Calu3 (cell line): Measurements from ENCODE around the gene ZNF506. TPM values are rescaled to one million over a fixed set of nuclear protein-coding genes. Genes with fewer than 3 reads are reported as not detected.
"Not testable (repeated sequence)": the region's sequence is repeated elsewhere in the genome, so short reads cannot be mapped to it uniquely, and the experiment has no call there.

Source experiments
- BruUV-seq: library from RNA; stranded (reverse); fragments of 400-500 nt; replicated peaks from 2 replicates; lab custom pipeline; 2021; lab: Mats Ljungman, UMichigan
- CTCF ChIA-PET: fragments of 300-600 bp; sonication (Branson Sonifier 250); formaldehyde crosslinking; loops from one replicate; lab custom pipeline; 2022; ENCODE audit warnings: antibody characterized with exemption; lab: Charles Lee
- DNase-seq: peaks from one replicate; pipeline ENCODE4 v3.0.0; 2022
- H3K27ac Mint-ChIP-seq: one replicate; pipeline ENCODE4 v1.8.0; 2022; ENCODE audit warnings: mixed read lengths; ENCODE audit not compliant: unreplicated experiment
- H3K27me3 Mint-ChIP-seq: one replicate; pipeline ENCODE4 v1.8.0; 2022; ENCODE audit warnings: mixed read lengths; ENCODE audit not compliant: unreplicated experiment
- H3K36me3 Mint-ChIP-seq: one replicate; pipeline ENCODE4 v1.8.0; 2022; ENCODE audit warnings: mild to moderate bottlenecking, moderate library complexity, mixed read lengths; ENCODE audit not compliant: insufficient read depth, unreplicated experiment
- H3K4me1 Mint-ChIP-seq: one replicate; pipeline ENCODE4 v1.8.0; 2022; ENCODE audit warnings: mild to moderate bottlenecking, low read depth, mixed read lengths; ENCODE audit not compliant: unreplicated experiment
- H3K4me3 Mint-ChIP-seq: one replicate; pipeline ENCODE4 v1.8.0; 2022; ENCODE audit warnings: mild to moderate bottlenecking, low read depth, moderate library complexity, mixed read lengths; ENCODE audit not compliant: unreplicated experiment
- H3K9me3 Mint-ChIP-seq: one replicate; pipeline ENCODE4 v1.8.0; 2022; ENCODE audit warnings: low read depth, mixed read lengths; ENCODE audit not compliant: unreplicated experiment
- CTCF ChIP-seq: fragments of 200-600 bp; IDR thresholded peaks from one replicate; pipeline ENCODE4 v1.8.0; 2022; ENCODE audit warnings: antibody characterized with exemption; ENCODE audit not compliant: unreplicated experiment
- intact Hi-C: fragments of 100-400 bp; cut with micrococcal nuclease; formaldehyde crosslinking; loops from one replicate; pipeline ENCODE4 v1.10.0; 2022; ENCODE audit not compliant: unreplicated experiment
- total RNA-seq: library from RNA; stranded (reverse); gene quantifications from 2 replicates; pipeline ENCODE4 v1.2.3, GENCODE V29; 2022

The ZNF506 gene
- total RNA-seq, 1 experiment from 2014 or later = 16.4 TPM

- intact Hi-C loops = loop anchor here (5.0 kb wide), 1 partner anchor 44 kb away; no protein-coding TSS in a partner anchor
- TF ChIP-seq CTCF = no peak
- BruUV-seq = no TSS peak
- Mint-ChIP-seq H3K36me3 (peaks cover 18% of the 10 kb centered on the region), H3K4me1 (no peaks in the 10 kb centered on the region), H3K27me3 (no peaks in the 10 kb centered on the region), H3K27ac (peak overlapping the region; percentile 85), H3K9me3 (no peaks in the 10 kb centered on the region), H3K4me3 (peak overlapping the region; percentile 85)
- DNase-seq = no peak
- CTCF ChIA-PET = no interaction called here
Observed at GRCh38 chr19:19820774-19821320, 703 bp downstream of the ZNF506 start.

DNA sequence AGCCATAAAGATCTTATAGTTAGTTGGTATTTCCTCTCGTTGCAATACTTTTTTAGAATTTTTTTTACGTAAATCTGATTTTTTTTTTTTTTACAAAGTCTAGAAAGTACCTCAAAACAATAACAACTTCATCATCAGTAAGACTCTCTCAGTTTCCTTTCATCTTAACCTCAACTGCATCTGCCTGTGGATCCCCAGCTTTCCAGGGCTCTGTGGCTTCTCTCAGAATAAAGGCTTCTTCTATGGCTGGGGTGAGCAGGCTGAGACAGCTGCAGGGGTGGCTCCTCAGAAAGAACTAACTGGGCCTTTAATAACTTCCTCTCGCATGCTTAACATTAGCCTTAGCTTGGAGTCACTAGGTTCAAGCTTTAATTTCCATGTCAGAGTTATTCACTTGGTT, 4.2 kb downstream of the ZNF506 start:
- DNase-seq = no peak
- Mint-ChIP-seq H3K27me3 (no peaks in the 10 kb centered on the region), H3K4me1 (no peaks in the 10 kb centered on the region), H3K27ac (no peak overlapping the region), H3K36me3 (peaks cover 14% of the 10 kb centered on the region), H3K9me3 (peaks cover 2% of the 10 kb centered on the region), H3K4me3 (no peak overlapping the region)
- CTCF ChIA-PET = no interaction called here
- no TSS peak for BruUV-seq
- intact Hi-C loops = no loop called here
- TF ChIP-seq CTCF = no peak

DNA sequence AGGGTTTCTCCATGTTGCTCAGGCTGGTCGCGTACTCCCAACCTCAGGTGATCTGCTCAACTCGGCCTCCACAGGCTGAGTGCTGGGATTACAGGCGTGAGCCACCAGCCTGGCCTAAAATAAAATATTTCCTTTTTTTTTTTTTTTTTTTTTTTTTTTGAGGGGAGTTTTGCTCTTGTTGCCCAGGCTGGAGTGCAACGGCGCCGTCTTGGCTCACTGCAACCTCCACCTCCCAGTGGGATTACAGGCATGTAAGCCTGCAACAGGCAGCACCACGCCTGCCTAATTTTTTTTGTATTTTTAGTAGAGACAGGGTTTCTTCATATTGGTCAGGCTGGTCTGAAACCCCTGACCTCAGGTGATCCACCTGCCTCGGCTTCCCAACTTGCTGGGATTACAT, 4.9 kb downstream of the ZNF506 start:
- DNase-seq = no peak
- no peak for TF ChIP-seq CTCF
- Mint-ChIP-seq H3K27ac (no peak overlapping the region), H3K4me3 (no peak overlapping the region), H3K36me3 (peaks cover 11% of the 10 kb centered on the region), H3K9me3 (peaks cover 2% of the 10 kb centered on the region), H3K4me1 (no peaks in the 10 kb centered on the region), H3K27me3 (no peaks in the 10 kb centered on the region)
- intact Hi-C loops = no loop called here
- CTCF ChIA-PET = no interaction called here
- no TSS peak for BruUV-seq

DNA sequence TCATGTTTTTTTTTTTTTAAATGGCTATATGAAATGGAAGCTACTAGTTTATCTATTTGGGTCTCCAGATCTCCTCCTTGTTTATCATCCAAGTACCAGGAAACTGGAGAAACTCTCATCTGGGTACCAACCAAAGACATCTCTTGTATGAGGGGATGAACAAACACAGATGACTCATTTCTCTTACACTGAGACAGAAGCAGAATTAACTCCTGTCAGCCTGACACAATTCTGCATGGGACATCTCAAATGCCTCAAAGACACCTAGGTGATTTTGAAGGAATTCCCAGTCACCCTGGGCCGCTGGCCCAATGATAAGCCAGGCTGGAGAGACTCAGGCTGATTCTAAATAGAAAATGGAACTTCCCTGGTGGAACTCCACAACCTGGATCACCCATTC, 9.6 kb downstream of the ZNF506 start:
- H3K27me3 Mint-ChIP-seq, H3K36me3 Mint-ChIP-seq, H3K4me1 Mint-ChIP-seq, intact Hi-C loops, H3K27ac Mint-ChIP-seq, H3K4me3 Mint-ChIP-seq, DNase-seq, BruUV-seq, H3K9me3 Mint-ChIP-seq, CTCF ChIA-PET: not testable (repeated sequence)

- no peak overlapping the region for H3K4me3 Mint-ChIP-seq
- DNase-seq = no peak
- H3K36me3 Mint-ChIP-seq = no peaks in the 10 kb centered on the region
- CTCF ChIA-PET = no interaction called here
- TF ChIP-seq CTCF = no peak
- H3K9me3 Mint-ChIP-seq = no peaks in the 10 kb centered on the region
- H3K27me3 Mint-ChIP-seq = no peaks in the 10 kb centered on the region
- H3K4me1 Mint-ChIP-seq = no peaks in the 10 kb centered on the region
- H3K27ac Mint-ChIP-seq = no peak overlapping the region
- no TSS peak for BruUV-seq
- intact Hi-C loops = no loop called here
Observed at GRCh38 chr19:19805480-19805879, 16.1 kb downstream of the ZNF506 start.
